GM19455 (cell line): ENCODE results near the gene PARD6G.
"Not testable (repeated sequence)": the region's sequence is repeated elsewhere in the genome, so short reads cannot be mapped to it uniquely, and the experiment has no call there.

ENCODE experiments used
- ATAC-seq: cut with Tn5 transposase; IDR thresholded peaks from one replicate; pipeline ENCODE4 v1.9.1; 2021; ENCODE audit not compliant: unreplicated experiment

PARD6G gene

GRCh38 chr18:80241919-80242777 is 5.2 kb downstream of the PARD6G start:
- ATAC-seq: no peak

- ATAC-seq: no peak
These were observed 7.5 kb downstream of the PARD6G start for GRCh38 chr18:80239830-80240229.

- no peak for ATAC-seq
These were observed 8.6 kb downstream of the PARD6G start for GRCh38 chr18:80238651-80239260.

GRCh38 chr18:80237519-80237918 is 9.8 kb downstream of the PARD6G start:
- ATAC-seq: not testable (repeated sequence)

- no peak for ATAC-seq
These were observed 12.9 kb downstream of the PARD6G start for GRCh38 chr18:80234398-80234797.

GRCh38 chr18:80233899-80234298 is 13.4 kb downstream of the PARD6G start:
- ATAC-seq: no peak

GRCh38 chr18:80233201-80233835 is 14.0 kb downstream of the PARD6G start:
- no peak for ATAC-seq

GRCh38 chr18:80232710-80233109 is 14.6 kb downstream of the PARD6G start:
- ATAC-seq: no peak

GRCh38 chr18:80232030-80232429 is 15.3 kb downstream of the PARD6G start:
- ATAC-seq: no peak

- ATAC-seq: no peak
These were observed 15.7 kb downstream of the PARD6G start for GRCh38 chr18:80231616-80232015.

GRCh38 chr18:80231151-80231550 is 16.2 kb downstream of the PARD6G start:
- ATAC-seq: no peak

GRCh38 chr18:80229766-80230745 is 17.3 kb downstream of the PARD6G start:
- ATAC-seq: no peak

- ATAC-seq: no peak
These were observed 18.0 kb downstream of the PARD6G start for GRCh38 chr18:80229363-80229762.

- no peak for ATAC-seq
These were observed 19.1 kb downstream of the PARD6G start for GRCh38 chr18:80228051-80228848.

GRCh38 chr18:80227472-80227871 is 19.8 kb downstream of the PARD6G start:
- no peak for ATAC-seq

GRCh38 chr18:80225685-80226084 is 21.6 kb downstream of the PARD6G start:
- no peak for ATAC-seq

GRCh38 chr18:80223581-80224148 is 23.6 kb downstream of the PARD6G start:
- no peak for ATAC-seq

GRCh38 chr18:80219488-80219887 is 27.8 kb downstream of the PARD6G start:
- not testable (repeated sequence) for ATAC-seq

- no peak for ATAC-seq
These were observed 28.7 kb downstream of the PARD6G start for GRCh38 chr18:80218341-80219227.
